Measurements from ENCODE around the gene TICRR.
"Not testable (repeated sequence)": the region's sequence is repeated elsewhere in the genome, so short reads cannot be mapped to it uniquely, and the experiment has no call there.

The TICRR gene

DNA sequence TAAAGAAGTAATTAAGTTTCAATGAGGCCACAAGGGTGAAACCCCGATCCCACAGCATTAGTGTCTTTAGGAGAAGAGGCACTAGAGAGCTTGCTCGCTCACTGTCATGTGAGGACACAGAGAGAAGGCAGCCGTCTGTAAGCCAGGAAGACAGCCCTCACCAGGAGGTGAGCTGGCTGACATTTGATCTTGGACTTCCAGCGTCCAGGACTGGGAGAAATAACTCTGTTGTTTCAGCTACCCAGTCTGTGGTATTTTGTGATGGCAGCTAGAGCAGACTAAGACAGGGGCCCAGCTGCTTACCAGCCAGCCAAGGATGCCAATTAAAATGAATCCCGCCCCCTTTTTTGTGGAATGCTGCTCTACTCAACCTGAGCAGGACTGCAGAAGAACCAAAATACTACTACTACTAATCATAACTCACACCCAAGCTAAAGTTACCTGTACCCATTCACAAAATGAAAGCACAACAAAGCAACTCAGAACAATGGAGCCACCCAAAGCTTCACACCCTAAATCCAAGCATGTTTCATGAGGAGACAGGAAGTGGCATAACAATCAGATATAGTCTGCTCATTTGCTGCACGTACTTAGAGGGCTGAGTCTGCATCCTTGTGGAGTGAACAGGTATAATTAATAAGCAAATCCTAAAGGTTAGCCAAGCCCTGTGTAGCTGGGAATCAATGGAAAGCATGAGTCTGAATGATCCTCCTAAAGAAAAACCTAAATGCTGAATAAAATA, 43.3 kb upstream of the TICRR start:
- DNase-seq (ENCODE audit: low read depth, low spot score): no peak
- H3K4me3 ChIP-seq (ENCODE audit: low read depth, low read length): no peak overlapping the region
- ChIA-PET CTCF (interaction anchor here (0.6 to 1.3 kb wide), 4 partner anchors 23 to 325 kb away, joined by 3 to 5 read pairs (median 3); no protein-coding TSS in a partner anchor), POLR2A (no interaction called here)
- TF ChIP-seq CTCF (IDR thresholded peaks at IDR 0.05; ENCODE audit: insufficient read depth, low read length, missing control alignments): no peak

- CTCF ChIA-PET: no interaction called here
Observed at GRCh38 chr15:89533861-89534544, 41.3 kb upstream of the TICRR start.

DNA sequence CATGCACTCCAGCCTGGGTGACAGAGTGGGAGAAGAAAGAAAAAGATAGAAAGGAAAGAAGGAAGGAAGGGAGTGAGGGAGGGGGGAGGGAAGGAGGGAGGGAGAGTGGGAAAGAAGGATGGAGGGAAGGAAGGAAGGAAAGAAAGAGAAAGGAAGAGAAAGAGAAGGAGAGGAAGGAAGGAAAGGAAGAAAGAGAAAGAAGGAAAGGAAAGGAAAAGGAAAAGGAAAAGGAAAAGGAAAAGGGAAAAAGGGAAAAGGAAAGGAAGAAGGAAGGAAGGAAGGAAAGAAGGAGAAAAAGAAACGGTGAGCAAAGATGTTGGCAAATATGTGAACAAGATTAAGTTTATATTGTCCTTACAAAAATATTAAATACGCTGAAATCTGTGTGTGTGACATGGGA, 36.2 kb upstream of the TICRR start:
- CTCF ChIA-PET: interaction anchor here (0.7 kb wide), 1 partner anchor 67 kb away, joined by 3 read pairs; no protein-coding TSS in a partner anchor
- POLR2A ChIA-PET: no interaction called here
- TF ChIP-seq CTCF (IDR thresholded peaks at IDR 0.05; ENCODE audit: insufficient read depth, low read length, missing control alignments): no peak
- no peak for DNase-seq (ENCODE audit: low read depth, low spot score)
- no peak overlapping the region for H3K4me3 ChIP-seq (ENCODE audit: low read depth, low read length)

More at GRCh38 chr15:89533861-89534544, 41.3 kb upstream of the TICRR start:
- POLR2A ChIA-PET: no interaction called here
- no peak for TF ChIP-seq CTCF (IDR thresholded peaks at IDR 0.05; ENCODE audit: insufficient read depth, low read length, missing control alignments)
- no peak for DNase-seq (ENCODE audit: low read depth, low spot score)
- H3K4me3 ChIP-seq (ENCODE audit: low read depth, low read length): no peak overlapping the region

DNA sequence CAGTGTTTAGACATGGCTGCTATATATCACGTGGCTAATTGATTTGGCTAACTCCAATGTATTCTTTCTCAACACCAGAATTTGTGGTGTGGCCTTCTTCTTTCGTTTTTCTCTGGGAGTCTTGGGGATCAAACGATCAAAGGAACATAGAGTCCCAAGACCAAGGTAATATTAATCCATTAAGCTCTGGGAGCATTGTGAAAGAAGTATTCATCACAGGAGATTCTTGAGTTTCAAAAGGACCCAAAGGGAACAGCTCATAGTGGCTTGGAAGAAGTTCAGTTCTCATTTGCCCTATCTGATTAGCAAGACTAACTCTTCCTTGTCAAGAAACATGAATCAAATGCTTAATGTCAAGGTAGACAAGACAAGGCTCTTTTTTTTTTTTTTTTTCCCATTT, 32.9 kb upstream of the TICRR start:
- TF ChIP-seq CTCF (IDR thresholded peaks at IDR 0.05; ENCODE audit: insufficient read depth, low read length, missing control alignments): no peak
- CTCF ChIA-PET: interaction anchor here (1.2 to 3.7 kb wide), 2 partner anchors 12 to 183 kb away, joined by 3 to 17 read pairs; no protein-coding TSS in a partner anchor
- no peak for DNase-seq (ENCODE audit: low read depth, low spot score)
- POLR2A ChIA-PET: no interaction called here
- H3K4me3 ChIP-seq (ENCODE audit: low read depth, low read length): no peak overlapping the region

DNA sequence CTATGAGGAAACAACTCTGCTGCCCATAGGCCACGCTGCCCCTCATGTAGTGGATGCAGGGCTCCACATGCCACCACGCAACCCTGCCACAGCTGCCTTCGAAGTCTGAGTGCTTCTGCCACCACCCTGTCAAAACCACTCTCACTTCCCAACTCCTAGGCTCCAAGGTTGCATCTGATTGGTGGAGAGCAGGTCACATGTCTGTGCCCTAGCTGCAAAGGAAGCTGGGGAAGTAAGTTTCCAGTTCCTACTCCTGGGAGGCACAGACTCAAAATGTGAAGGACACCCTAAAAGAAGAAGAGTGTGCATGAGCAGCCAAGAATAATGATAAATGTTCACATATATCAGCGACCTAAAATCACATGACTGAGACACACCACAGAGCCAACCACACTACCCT, 31.9 kb upstream of the TICRR start:
- TF ChIP-seq CTCF (IDR thresholded peaks at IDR 0.05; ENCODE audit: insufficient read depth, low read length, missing control alignments): no peak
- ChIA-PET POLR2A (no interaction called here), CTCF (interaction anchor here (1.2 to 3.7 kb wide), 2 partner anchors 11 to 184 kb away, joined by 3 to 17 read pairs; no protein-coding TSS in a partner anchor)
- DNase-seq (ENCODE audit: low read depth, low spot score): no peak
- no peak overlapping the region for H3K4me3 ChIP-seq (ENCODE audit: low read depth, low read length)

GRCh38 chr15:89549138-89549537, 26.1 kb upstream of the TICRR start:
- POLR2A ChIA-PET; H3K4me3 ChIP-seq (ENCODE audit: low read depth, low read length); DNase-seq (ENCODE audit: low read depth, low spot score): not testable (repeated sequence)
- CTCF ChIA-PET: interaction anchor here (1.3 to 1.4 kb wide), 2 partner anchors 11 to 190 kb away, joined by 4 read pairs; no protein-coding TSS in a partner anchor
